GM12891 (cell line): ENCODE measurements around the gene UPF2.

ENCODE experiments used
- POLR2A ChIP-seq: IDR thresholded peaks from 2 replicates; pipeline ENCODE4 v1.6.1; 2011; ENCODE audit warnings: low read depth, low read length, control low read depth
- TAF1 ChIP-seq: IDR thresholded peaks from 2 replicates; pipeline ENCODE4 v1.6.1; 2011; ENCODE audit warnings: low read depth, low read length, control low read depth

- TF ChIP-seq TAF1 (no peak), POLR2A (no peak)
Observed at GRCh38 chr10:11950325-11951018, 92.1 kb downstream of the UPF2 start.
